Measurements from ENCODE around the gene ARHGEF10L.

ARHGEF10L gene

GRCh38 chr1:17612831-17613230 lies 73.3 kb downstream of the ARHGEF10L start:
- DNase-seq (ENCODE audit: low read depth), result no peak
- no peak overlapping the region for H3K4me3 ChIP-seq (ENCODE audit: low read depth, low read length)
- TF ChIP-seq CTCF (IDR thresholded peaks at IDR 0.05; ENCODE audit: insufficient read depth, low read depth, low read length, missing control alignments), result no peak

GRCh38 chr1:17614586-17614985 lies 75.1 kb downstream of the ARHGEF10L start:
- no peak for TF ChIP-seq CTCF (IDR thresholded peaks at IDR 0.05; ENCODE audit: insufficient read depth, low read depth, low read length, missing control alignments)
- H3K4me3 ChIP-seq (ENCODE audit: low read depth, low read length), result no peak overlapping the region
- DNase-seq (ENCODE audit: low read depth), result no peak

DNA sequence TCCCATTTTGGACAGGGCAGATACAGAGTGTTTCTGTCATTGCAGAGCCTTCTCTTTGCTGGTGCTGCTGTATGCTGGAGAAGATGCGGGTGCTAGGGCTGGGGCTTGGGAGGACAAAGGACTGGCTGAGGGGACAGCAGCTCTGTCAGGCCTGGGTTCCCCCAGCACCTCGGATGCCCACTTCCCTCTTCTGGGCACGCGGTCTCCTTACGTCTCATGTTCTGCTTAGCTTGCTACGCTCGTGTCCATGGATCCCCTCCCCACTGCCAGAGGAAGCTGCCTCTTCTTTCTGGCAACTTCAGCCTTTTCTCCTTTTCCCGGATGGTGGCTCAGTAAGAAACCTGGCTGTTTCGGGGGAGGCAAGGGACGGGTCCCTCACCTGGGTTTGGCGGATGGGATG lies 75.7 kb downstream of the ARHGEF10L start:
- no peak for DNase-seq (ENCODE audit: low read depth)
- TF ChIP-seq CTCF (IDR thresholded peaks at IDR 0.05; ENCODE audit: insufficient read depth, low read depth, low read length, missing control alignments), result no peak
- H3K4me3 ChIP-seq (ENCODE audit: low read depth, low read length), result no peak overlapping the region

DNA sequence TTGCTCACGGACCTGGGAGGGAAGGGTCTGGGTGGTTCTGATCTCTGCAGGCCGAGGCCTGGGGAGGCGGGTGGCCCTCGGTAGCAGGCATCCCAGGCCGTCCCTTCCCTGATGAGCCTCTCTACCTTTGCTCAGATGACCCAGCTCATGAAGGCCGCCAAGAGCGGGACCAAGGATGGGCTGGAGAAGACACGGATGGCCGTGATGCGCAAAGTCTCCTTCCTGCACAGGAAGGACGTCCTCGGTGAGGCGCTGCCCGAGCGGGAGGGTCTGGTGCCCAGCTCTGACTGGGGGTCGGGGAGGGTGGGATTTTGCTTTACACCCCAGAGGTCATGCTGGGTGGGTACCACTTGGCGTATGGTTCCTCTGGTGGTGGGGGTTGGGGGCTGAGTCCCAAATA lies 76.5 kb downstream of the ARHGEF10L start:
- TF ChIP-seq CTCF (IDR thresholded peaks at IDR 0.05; ENCODE audit: insufficient read depth, low read depth, low read length, missing control alignments), result no peak
- no peak for DNase-seq (ENCODE audit: low read depth)
- no peak overlapping the region for H3K4me3 ChIP-seq (ENCODE audit: low read depth, low read length)

- no peak overlapping the region for H3K4me3 ChIP-seq (ENCODE audit: low read depth, low read length)
- TF ChIP-seq CTCF (IDR thresholded peaks at IDR 0.05; ENCODE audit: insufficient read depth, low read depth, low read length, missing control alignments), result no peak
- DNase-seq (ENCODE audit: low read depth), result no peak
Measured at GRCh38 chr1:17616731-17617279, 77.3 kb downstream of the ARHGEF10L start.

DNA sequence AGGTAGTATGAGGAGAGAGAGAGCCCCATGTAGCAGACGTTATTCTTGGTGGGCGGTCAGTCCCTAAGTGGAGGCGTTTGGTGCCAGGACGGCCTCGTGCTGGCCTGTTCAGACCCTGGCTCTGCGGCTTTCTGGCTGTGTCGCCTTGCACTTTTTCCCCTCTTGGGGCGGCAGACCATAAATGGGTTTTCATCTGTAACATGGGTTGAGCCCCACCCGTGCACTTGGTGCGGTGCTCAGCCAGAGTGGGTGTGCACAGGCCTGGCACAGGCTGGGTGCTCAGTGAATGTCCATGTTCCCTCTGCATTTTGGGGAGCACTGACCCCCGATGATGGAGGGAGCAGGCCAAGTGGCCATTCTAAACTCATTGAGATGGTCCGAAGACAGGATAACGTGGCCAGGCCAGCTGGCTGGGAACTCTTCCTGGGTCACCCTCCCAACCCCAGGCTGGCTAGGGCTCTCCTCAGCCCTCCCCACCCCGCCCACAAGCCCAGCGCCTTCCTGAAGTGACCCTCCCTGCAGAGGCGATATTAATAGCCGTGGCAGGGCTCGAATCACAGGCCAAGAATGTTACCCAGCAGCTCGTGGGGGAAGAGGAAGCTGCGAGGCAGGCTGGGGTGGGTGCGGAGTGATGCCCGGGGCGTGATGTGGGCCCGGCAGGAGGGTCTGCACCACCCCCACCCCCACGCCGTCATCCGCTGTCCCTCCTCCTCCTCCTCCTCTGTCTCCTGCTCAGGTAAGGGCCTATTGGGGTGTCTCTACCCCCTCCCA lies 78.5 kb downstream of the ARHGEF10L start:
- no peak for TF ChIP-seq CTCF (IDR thresholded peaks at IDR 0.05; ENCODE audit: insufficient read depth, low read depth, low read length, missing control alignments)
- DNase-seq (ENCODE audit: low read depth), result no peak
- H3K4me3 ChIP-seq (ENCODE audit: low read depth, low read length), result no peak overlapping the region
